ENCODE results near the gene NSUN4. TPM values are rescaled to one million over a fixed set of nuclear protein-coding genes. Genes with fewer than 3 reads are reported as not detected.

The NSUN4 gene
- total RNA-seq, 1 experiment from 2014 or later = 33.9 TPM

GRCh38 chr1:46405197-46405555 lies 64.6 kb downstream of the NSUN4 start:
- H4K20me1 ChIP-seq (ENCODE audit: insufficient read depth) = no peaks in the 10 kb centered on the region
- no peak overlapping the region for H3K4me3 ChIP-seq
- no peak overlapping the region for H3K27ac ChIP-seq
- H3K4me2 ChIP-seq = no peak overlapping the region
- peaks cover 8% of the 10 kb centered on the region; the same call in 1 of the 2 replicates for H3K4me1 ChIP-seq (replicated peaks; ENCODE audit: insufficient read depth)
- TF ChIP-seq EZH2 (IDR thresholded peaks at IDR 0.05; ENCODE audit: low read depth) = no peak
- TF ChIP-seq CTCF (conservative IDR thresholded peaks at IDR 0.05) = no peak
- H3F3A ChIP-seq (ENCODE audit: insufficient read depth, low read depth) = no peaks in the 10 kb centered on the region
- POLR2A ChIA-PET (ENCODE audit: unreplicated experiment) = no interaction called here
- H3K27me3 ChIP-seq (ENCODE audit: insufficient read depth, low read depth) = no peaks in the 10 kb centered on the region
- no peaks in the 10 kb centered on the region for H3K9me2 ChIP-seq (ENCODE audit: insufficient read depth)
- no peak overlapping the region for H2AFZ ChIP-seq
- no peaks in the 10 kb centered on the region for H3K79me2 ChIP-seq (ENCODE audit: low read depth)
- no peaks in the 10 kb centered on the region for H3K9me3 ChIP-seq (ENCODE audit: insufficient read depth, low read depth)
- DNase-seq = no peak
- intact Hi-C loops (cut with micrococcal nuclease; ENCODE audit: unreplicated experiment) = loop anchor here (5.0 to 10.0 kb wide), 4 partner anchors 72 to 770 kb away; partner anchors contain the start of gene EFCAB14
- CTCF ChIA-PET = interaction anchor here (0.6 kb wide), 1 partner anchor 37 kb away, joined by 3 read pairs; no protein-coding TSS in a partner anchor
- no peaks in the 10 kb centered on the region for H3K36me3 ChIP-seq (ENCODE audit: low read depth)
- no TSS peak for BruUV-seq (replicated peaks)

GRCh38 chr1:46405724-46406123 lies 65.1 kb downstream of the NSUN4 start:
- CTCF ChIA-PET = interaction anchor here (0.6 kb wide), 1 partner anchor 37 kb away, joined by 3 read pairs; no protein-coding TSS in a partner anchor

GRCh38 chr1:46406881-46407608 lies 66.4 kb downstream of the NSUN4 start:
- H3K79me2 ChIP-seq (ENCODE audit: low read depth) = no peaks in the 10 kb centered on the region
- intact Hi-C loops (cut with micrococcal nuclease; ENCODE audit: unreplicated experiment) = loop anchor here (1.0 to 10.0 kb wide), 6 partner anchors 36 to 768 kb away; partner anchors contain the start of gene EFCAB14
- ChIA-PET POLR2A (ENCODE audit: unreplicated experiment) (interaction anchor here (0.7 kb wide), 1 partner anchor 148 kb away, joined by 24 read pairs; no protein-coding TSS in a partner anchor), CTCF (interaction anchor here (0.6 to 1.2 kb wide), 5 partner anchors 54 to 768 kb away, joined by 3 to 17 read pairs (median 6); no protein-coding TSS in a partner anchor)
- no peaks in the 10 kb centered on the region for H3K4me1 ChIP-seq (replicated peaks; ENCODE audit: insufficient read depth)
- H4K20me1 ChIP-seq (ENCODE audit: insufficient read depth) = no peaks in the 10 kb centered on the region
- no peak overlapping the region for H2AFZ ChIP-seq
- TF ChIP-seq EZH2 (IDR thresholded peaks at IDR 0.05; ENCODE audit: low read depth) = no peak
- TF ChIP-seq CTCF (conservative IDR thresholded peaks at IDR 0.05) = no peak
- H3K27ac ChIP-seq = no peak overlapping the region
- no peak overlapping the region for H3K4me2 ChIP-seq
- no peaks in the 10 kb centered on the region for H3K9me3 ChIP-seq (ENCODE audit: insufficient read depth, low read depth)
- no peaks in the 10 kb centered on the region for H3K27me3 ChIP-seq (ENCODE audit: insufficient read depth, low read depth)
- no peak overlapping the region for H3K4me3 ChIP-seq
- no peaks in the 10 kb centered on the region for H3K9me2 ChIP-seq (ENCODE audit: insufficient read depth)
- BruUV-seq (replicated peaks) = no TSS peak
- no peak for DNase-seq
- no peaks in the 10 kb centered on the region for H3F3A ChIP-seq (ENCODE audit: insufficient read depth, low read depth)
- no peaks in the 10 kb centered on the region for H3K36me3 ChIP-seq (ENCODE audit: low read depth)

More at GRCh38 chr1:46405724-46406123, 65.1 kb downstream of the NSUN4 start:
- no peak for DNase-seq
- Histone ChIP-seq H4K20me1 (ENCODE audit: insufficient read depth) (no peaks in the 10 kb centered on the region), H3K9me2 (ENCODE audit: insufficient read depth) (no peaks in the 10 kb centered on the region), H3K9me3 (ENCODE audit: insufficient read depth, low read depth) (no peaks in the 10 kb centered on the region), H3K36me3 (ENCODE audit: low read depth) (no peaks in the 10 kb centered on the region), H3K4me1 (replicated peaks; ENCODE audit: insufficient read depth) (peaks cover 8% of the 10 kb centered on the region; the same call in 1 of the 2 replicates), H3K4me3 (no peak overlapping the region), H3K27me3 (ENCODE audit: insufficient read depth, low read depth) (no peaks in the 10 kb centered on the region), H3K79me2 (ENCODE audit: low read depth) (no peaks in the 10 kb centered on the region), H3F3A (ENCODE audit: insufficient read depth, low read depth) (no peaks in the 10 kb centered on the region), H2AFZ (no peak overlapping the region), H3K4me2 (no peak overlapping the region), H3K27ac (no peak overlapping the region)
- BruUV-seq (replicated peaks) = no TSS peak
- intact Hi-C loops (cut with micrococcal nuclease; ENCODE audit: unreplicated experiment) = loop anchor here (1.0 to 10.0 kb wide), 6 partner anchors 37 to 769 kb away; partner anchors contain the start of gene EFCAB14
- POLR2A ChIA-PET (ENCODE audit: unreplicated experiment) = no interaction called here
- TF ChIP-seq EZH2 (IDR thresholded peaks at IDR 0.05; ENCODE audit: low read depth) (no peak), CTCF (conservative IDR thresholded peaks at IDR 0.05) (no peak)
